GM18526 (cell line): ENCODE measurements around the gene DNASE1.

Source experiments
- POLR2A ChIP-seq: IDR thresholded peaks from 3 replicates; pipeline ENCODE4 v1.6.1; 2011; ENCODE audit not compliant: insufficient read length; ENCODE audit errors: extremely low read depth

DNASE1 gene

GRCh38 chr16:3673201-3673600 is 18.7 kb downstream of the DNASE1 start:
- TF ChIP-seq POLR2A, result no peak

GRCh38 chr16:3673676-3674377 is 19.3 kb downstream of the DNASE1 start:
- TF ChIP-seq POLR2A, result no peak

GRCh38 chr16:3674513-3675295 is 20.2 kb downstream of the DNASE1 start:
- TF ChIP-seq POLR2A, result no peak

- TF ChIP-seq POLR2A, result no peak
These were observed 21.2 kb downstream of the DNASE1 start for GRCh38 chr16:3675601-3676130.

GRCh38 chr16:3677994-3678393 is 23.5 kb downstream of the DNASE1 start:
- TF ChIP-seq POLR2A, result no peak

GRCh38 chr16:3681206-3681605 is 26.7 kb downstream of the DNASE1 start:
- no peak for TF ChIP-seq POLR2A

- TF ChIP-seq POLR2A, result no peak
These were observed 32.5 kb downstream of the DNASE1 start for GRCh38 chr16:3687021-3687420.

GRCh38 chr16:3687792-3688191 is 33.3 kb downstream of the DNASE1 start:
- no peak for TF ChIP-seq POLR2A

GRCh38 chr16:3689731-3690130 is 35.2 kb downstream of the DNASE1 start:
- TF ChIP-seq POLR2A, result no peak

GRCh38 chr16:3690470-3690928 is 36.0 kb downstream of the DNASE1 start:
- TF ChIP-seq POLR2A, result no peak

- TF ChIP-seq POLR2A, result no peak
These were observed 36.7 kb downstream of the DNASE1 start for GRCh38 chr16:3690980-3691720.

GRCh38 chr16:3691761-3692160 is 37.3 kb downstream of the DNASE1 start:
- no peak for TF ChIP-seq POLR2A

GRCh38 chr16:3694051-3694450 is 39.6 kb downstream of the DNASE1 start:
- no peak for TF ChIP-seq POLR2A

GRCh38 chr16:3695610-3696369 is 41.3 kb downstream of the DNASE1 start:
- no peak for TF ChIP-seq POLR2A
